ENCODE measurements around the gene PLEKHA5.
"Not testable (repeated sequence)": the region's sequence is repeated elsewhere in the genome, so short reads cannot be mapped to it uniquely, and the experiment has no call there.

Gene PLEKHA5

GRCh38 chr12:19398376-19399363 lies 269.1 kb downstream of the PLEKHA5 start:
- H3K4me2 ChIP-seq (ENCODE audit: low read length): no peak overlapping the region
- no peak overlapping the region for H3K4me3 ChIP-seq (ENCODE audit: low read depth, low read length, poor library complexity, severe bottlenecking)
- no peak overlapping the region for H3K27ac ChIP-seq (ENCODE audit: low read depth, low read length, poor library complexity, severe bottlenecking)
- no peaks in the 10 kb centered on the region for H3K4me1 ChIP-seq (ENCODE audit: insufficient read depth, low read length, severe bottlenecking)
- TF ChIP-seq CTCF (IDR thresholded peaks at IDR 0.05; ENCODE audit: low read length): no peak
- TF ChIP-seq EZH2 (IDR thresholded peaks at IDR 0.05; ENCODE audit: borderline replicate concordance, low read length): no peak
- no peaks in the 10 kb centered on the region for H3K9me3 ChIP-seq (ENCODE audit: low read length)
- H3K9me2 ChIP-seq (ENCODE audit: low read depth, low read length): no peaks in the 10 kb centered on the region
- no peak overlapping the region for H3K9ac ChIP-seq (ENCODE audit: low read length)
- H3K27me3 ChIP-seq (ENCODE audit: insufficient read depth, low read length): no peaks in the 10 kb centered on the region
- no peaks in the 10 kb centered on the region for H3K79me2 ChIP-seq (ENCODE audit: insufficient read depth, low read length)
- no peak overlapping the region for H2AFZ ChIP-seq (ENCODE audit: low read length)
- H3F3A ChIP-seq (ENCODE audit: insufficient read depth, low read length): no peaks in the 10 kb centered on the region
- no peaks in the 10 kb centered on the region for H4K20me1 ChIP-seq (ENCODE audit: insufficient read depth, low read length)
- no peaks in the 10 kb centered on the region for H3K36me3 ChIP-seq (ENCODE audit: insufficient read depth, low read length)

- H3K9ac ChIP-seq (ENCODE audit: low read length); H4K20me1 ChIP-seq (ENCODE audit: insufficient read depth, low read length); H3K79me2 ChIP-seq (ENCODE audit: insufficient read depth, low read length); H3F3A ChIP-seq (ENCODE audit: insufficient read depth, low read length); H3K9me2 ChIP-seq (ENCODE audit: low read depth, low read length); H3K27ac ChIP-seq (ENCODE audit: low read depth, low read length, poor library complexity, severe bottlenecking); H3K4me3 ChIP-seq (ENCODE audit: low read depth, low read length, poor library complexity, severe bottlenecking); H3K9me3 ChIP-seq (ENCODE audit: low read length); H3K27me3 ChIP-seq (ENCODE audit: insufficient read depth, low read length); H3K36me3 ChIP-seq (ENCODE audit: insufficient read depth, low read length); H2AFZ ChIP-seq (ENCODE audit: low read length); H3K4me2 ChIP-seq (ENCODE audit: low read length); H3K4me1 ChIP-seq (ENCODE audit: insufficient read depth, low read length, severe bottlenecking): not testable (repeated sequence)
Observed at GRCh38 chr12:19400649-19401285, 271.2 kb downstream of the PLEKHA5 start.

GRCh38 chr12:19402211-19402610 lies 272.7 kb downstream of the PLEKHA5 start:
- Histone ChIP-seq H4K20me1 (ENCODE audit: insufficient read depth, low read length) (no peaks in the 10 kb centered on the region), H2AFZ (ENCODE audit: low read length) (no peak overlapping the region), H3K9me3 (ENCODE audit: low read length) (no peaks in the 10 kb centered on the region), H3K4me3 (ENCODE audit: low read depth, low read length, poor library complexity, severe bottlenecking) (no peak overlapping the region), H3K9ac (ENCODE audit: low read length) (no peak overlapping the region), H3K9me2 (ENCODE audit: low read depth, low read length) (no peaks in the 10 kb centered on the region), H3K27me3 (ENCODE audit: insufficient read depth, low read length) (no peaks in the 10 kb centered on the region), H3K27ac (ENCODE audit: low read depth, low read length, poor library complexity, severe bottlenecking) (no peak overlapping the region), H3K36me3 (ENCODE audit: insufficient read depth, low read length) (no peaks in the 10 kb centered on the region), H3K79me2 (ENCODE audit: insufficient read depth, low read length) (no peaks in the 10 kb centered on the region), H3F3A (ENCODE audit: insufficient read depth, low read length) (no peaks in the 10 kb centered on the region), H3K4me2 (ENCODE audit: low read length) (no peak overlapping the region), H3K4me1 (ENCODE audit: insufficient read depth, low read length, severe bottlenecking) (no peaks in the 10 kb centered on the region)
- no peak for TF ChIP-seq CTCF (IDR thresholded peaks at IDR 0.05; ENCODE audit: low read length)
- no peak for TF ChIP-seq EZH2 (IDR thresholded peaks at IDR 0.05; ENCODE audit: borderline replicate concordance, low read length)

Data from OCI-LY1 (cell line).